Stimulated activated CD4-positive, alpha-beta T cell treated with anti-CD3 and anti-CD28 coated beads, Interleukin-1b, Interleukin-23, amount 100 ng/mL, for 1 hour (primary cell): ENCODE measurements around the gene CEP126.

Experiments used
- DNase-seq, 2 donors: peaks; one replicate each; pipeline ENCODE4 v3.0.0-alpha.2; 2020; ENCODE audit warnings: low read depth in 2 of 2

The CEP126 gene

DNA sequence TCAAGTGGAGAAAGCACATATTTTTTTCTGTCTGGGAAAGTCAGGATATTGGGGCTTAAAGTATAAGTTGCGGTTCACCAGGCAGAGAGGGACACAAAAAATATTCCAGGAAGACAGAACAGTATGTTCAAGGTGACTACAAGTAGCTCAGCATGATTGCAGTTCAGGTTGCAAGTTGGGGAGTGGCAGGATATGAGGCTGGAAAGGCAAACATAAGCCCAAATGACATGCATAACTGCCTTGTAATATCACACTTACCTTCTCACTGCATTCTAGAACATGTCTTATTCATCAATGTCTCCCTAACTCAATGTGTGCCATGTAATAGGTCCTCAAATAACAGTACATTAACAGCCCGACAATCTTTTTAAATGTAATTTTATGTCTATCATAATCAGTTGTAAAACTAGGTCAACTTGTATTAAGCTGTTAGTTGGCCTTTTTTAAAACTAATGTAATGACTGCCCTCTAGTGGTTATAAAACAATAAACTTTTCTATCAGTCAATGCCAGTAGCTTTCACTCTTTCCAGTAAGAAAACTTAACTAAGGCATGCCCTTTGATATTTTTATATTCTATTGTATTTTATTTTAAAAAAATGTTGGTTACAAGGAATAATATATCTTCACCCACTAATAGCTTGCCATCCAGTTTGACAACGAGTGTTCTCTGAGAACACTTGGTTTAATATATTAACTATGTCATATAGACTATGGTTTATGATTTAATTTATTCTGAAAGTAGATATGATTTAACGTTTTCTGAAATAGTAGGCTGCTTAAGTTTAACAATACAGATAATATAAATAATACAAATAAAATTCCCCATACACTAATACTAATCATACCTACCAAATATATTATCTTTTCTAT is 93.0 kb downstream of the CEP126 start:
- no peak for DNase-seq

DNA sequence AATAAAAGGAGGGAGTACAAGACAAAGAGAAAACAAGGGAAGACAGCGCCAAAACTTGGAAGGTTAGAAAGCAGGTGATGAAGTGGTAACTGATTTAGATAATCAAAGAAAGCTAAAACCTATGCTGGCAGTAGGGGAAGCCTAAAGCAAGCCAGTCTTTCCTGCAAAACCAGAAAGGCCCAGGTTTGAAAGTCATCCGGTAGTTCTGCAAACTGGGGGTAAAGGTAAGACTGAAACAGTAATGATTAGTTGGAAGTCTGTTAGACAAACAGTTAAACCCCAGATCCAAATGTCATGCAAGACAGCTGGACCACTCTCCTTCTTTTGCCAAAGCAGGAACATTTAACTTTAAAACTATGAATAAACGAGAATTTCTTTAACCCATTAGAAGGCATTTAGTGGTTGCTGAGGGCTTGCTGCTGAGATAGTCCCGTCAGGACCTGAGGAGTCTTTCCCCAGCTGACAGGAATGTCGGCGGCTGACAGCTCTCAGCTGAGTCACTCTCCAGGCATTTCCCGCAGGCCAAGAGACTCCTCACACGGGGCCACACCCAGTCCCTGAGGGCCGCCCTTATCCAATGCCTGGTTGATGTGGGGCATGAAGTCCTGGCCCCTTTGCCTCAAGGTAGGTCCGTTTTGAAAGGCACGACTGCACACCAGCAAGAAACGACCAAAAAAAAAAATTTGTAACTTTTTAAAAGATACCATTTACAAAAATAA is 96.1 kb downstream of the CEP126 start:
- DNase-seq, result no peak

DNA sequence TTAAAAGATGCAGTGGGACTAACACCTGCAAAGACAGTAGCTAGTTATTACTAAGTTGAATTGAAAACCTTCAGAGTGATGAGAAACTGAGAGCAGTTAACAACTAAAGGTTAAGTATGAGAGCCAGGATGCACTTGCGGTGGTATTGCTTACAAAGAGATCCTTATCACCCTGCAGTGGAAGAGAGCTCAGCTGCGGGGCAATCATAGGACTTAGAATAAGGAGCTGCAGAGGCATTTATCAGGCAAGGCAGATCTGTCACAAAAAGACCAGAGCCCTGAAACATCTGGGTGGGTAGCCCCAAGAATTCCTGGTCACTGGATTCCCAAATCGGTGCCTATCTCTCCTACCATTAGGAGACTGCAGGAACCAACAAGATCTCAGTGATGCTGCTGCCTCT is 98.1 kb downstream of the CEP126 start:
- DNase-seq, result no peak

DNA sequence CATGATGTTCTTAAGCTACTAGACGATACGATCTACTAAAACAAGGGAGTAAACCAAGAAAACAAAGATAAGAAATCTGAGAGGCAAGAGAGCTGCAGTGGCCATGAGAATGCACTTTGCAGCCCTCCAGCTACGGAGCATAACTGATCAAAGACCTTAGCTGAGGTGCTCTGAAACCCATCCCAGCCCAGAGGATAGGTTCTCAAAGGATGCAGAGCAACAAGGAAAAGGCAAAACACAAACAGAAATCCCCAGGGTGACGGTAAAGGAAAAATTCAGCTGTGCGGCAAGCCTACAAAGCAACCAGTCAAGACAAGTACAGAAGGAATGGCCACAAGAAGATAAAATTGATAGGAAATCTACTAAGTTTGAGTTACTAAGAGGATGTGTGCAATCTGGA is 99.9 kb downstream of the CEP126 start:
- no peak for DNase-seq

DNA sequence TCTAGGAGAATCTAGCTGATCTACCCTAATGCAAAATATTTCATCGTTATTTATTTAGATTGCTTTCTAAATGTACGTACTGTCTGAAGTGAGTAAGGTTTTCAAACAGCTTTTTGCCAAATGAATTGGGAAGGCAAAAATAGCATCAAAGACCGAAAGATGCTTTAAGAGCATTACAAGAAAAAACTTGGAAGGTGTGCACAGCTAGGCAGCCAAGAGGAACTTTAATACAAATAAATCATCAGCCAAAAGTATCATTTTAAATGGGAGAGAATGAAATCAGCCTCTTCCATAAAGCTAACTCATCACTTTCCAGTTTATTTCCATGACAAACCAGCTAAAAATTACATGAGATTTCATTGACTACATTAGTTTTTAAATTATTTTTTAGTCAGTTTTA is 102.2 kb downstream of the CEP126 start:
- no peak for DNase-seq

DNA sequence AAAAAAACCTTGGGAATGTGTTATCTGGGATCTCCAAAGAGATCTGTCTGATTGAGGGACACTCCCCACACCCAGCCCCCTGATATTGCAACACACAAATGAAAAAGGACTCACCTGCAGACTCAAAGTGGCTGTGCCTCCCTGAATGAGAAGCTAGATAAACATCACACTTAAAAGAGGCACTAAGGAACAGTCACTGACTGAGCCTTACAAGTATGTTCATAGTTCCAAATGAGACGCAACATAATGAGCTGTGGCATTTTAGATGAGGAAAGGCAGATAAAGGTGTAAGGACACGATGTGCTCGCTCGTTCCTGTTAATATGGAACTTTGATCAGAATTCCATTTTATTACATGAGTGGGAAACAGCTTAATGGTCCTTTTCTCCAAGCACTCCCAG is 111.4 kb downstream of the CEP126 start:
- no peak for DNase-seq

DNA sequence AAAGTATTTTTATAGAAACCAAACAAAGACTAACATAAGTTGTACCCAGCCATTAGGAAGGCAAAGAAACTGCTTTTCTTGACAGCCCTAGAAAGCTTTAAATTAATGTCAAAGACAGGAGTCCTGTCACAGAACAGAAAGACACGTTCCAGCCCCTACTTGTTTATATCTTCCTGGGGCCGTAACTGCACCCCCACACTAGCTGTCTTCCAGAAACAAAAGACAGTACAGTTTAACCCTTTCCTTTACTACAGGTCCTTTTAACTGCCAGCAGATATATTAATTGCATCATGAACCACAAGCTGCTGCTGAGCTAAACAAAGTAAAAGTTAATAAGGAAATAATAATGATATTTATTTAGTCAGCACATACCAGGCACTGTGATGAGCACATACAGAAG is 112.1 kb downstream of the CEP126 start:
- DNase-seq, result no peak

DNA sequence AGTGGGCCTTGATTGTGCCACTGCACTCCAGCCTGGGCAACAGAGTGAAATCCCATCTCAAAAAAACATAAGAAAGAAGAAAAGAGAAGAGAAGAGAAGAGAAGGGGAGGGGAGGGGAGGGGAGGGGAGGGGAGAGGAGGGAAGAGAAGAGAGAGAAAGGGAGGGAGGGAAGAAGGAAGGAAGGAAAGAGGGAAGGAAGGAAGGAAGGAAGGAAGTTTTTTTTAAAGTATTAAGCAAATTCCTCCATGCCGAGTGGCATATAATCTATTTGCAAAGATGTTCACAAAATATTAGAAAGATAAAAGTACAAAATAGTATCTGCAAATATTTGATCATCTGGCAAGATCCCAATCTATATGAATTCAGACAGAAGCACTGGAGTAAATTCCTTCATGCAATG is 121.9 kb downstream of the CEP126 start:
- DNase-seq, result no peak

DNA sequence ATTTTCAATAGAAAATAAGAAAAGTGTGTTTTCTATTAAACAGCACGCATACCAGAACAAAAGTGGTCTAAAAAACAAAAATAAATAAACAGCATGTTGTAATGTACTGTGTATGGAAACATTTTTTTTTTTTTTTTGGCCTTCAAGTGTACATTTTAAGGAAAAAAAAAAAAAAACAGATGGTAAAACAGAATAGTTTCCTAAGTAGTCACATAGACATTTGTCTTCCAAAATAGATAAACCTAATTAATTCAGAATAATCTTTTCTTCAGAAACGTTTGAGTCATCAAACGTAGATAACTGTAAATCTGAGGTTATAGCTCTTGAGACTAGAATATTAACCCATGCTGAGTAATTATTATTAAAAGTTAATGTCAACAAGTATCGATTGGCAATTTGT is 132.0 kb downstream of the CEP126 start:
- no peak for DNase-seq

DNA sequence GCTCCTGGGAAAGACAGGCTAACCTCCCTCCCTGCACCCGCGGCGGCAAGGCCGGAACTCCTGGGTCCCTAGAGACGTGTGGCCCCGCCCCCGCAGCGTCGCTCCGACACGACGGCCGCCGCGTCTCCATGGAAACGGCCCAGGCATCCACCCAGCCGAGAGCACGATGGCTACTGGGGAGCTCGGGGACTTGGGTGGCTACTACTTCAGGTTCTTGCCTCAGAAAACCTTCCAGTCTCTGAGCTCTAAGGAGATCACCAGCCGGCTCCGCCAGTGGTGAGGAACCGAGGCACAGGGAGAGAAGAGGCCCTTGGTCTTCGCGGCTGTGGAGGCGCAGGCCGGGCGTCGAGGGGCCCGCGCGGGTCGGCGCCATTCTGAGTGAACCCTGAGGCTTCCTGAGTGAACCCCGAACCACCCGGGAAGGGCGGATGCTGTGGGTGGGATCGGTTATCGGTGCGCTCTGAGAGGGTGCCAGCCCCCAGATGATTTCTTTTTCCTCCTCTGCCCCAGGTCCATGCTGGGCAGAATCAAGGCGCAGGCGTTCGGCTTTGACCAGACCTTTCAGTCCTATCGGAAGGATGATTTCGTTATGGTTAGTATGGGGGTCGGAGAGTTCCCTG is 132.6 kb downstream of the CEP126 start, which contains the start of gene CFAP300:
TSS of gene CFAP300 (plus strand) at position 133 of the 620 bp plus-strand sequence. CDS start at position 167, 34 bp downstream.
- DNase-seq, result peak in 1 of 2 donors; percentile 11
